RWPE2 (cell line): ENCODE results near the gene LETM1.
"Not testable (repeated sequence)": the region's sequence is repeated elsewhere in the genome, so short reads cannot be mapped to it uniquely, and the experiment has no call there.

Experiments
- ATAC-seq: fragments of 200-7000 bp; cut with Tn5 transposase; 3 replicates; pipeline ENCODE4 v1.9.1; 2021; ENCODE audit warnings: low read depth
- DNase-seq: peaks from one replicate; pipeline ENCODE4 v3.0.0-alpha.2; 2020; ENCODE audit warnings: low spot score
- H3K27ac ChIP-seq: fragments of 450-650 bp; 2 replicates; pipeline ENCODE4 v1.5.1; 2017; ENCODE audit warnings: mild to moderate bottlenecking; ENCODE audit not compliant: poor library complexity, severe bottlenecking
- H3K27me3 ChIP-seq: fragments of 250-450 bp; sonication (Bioruptor Pico); 2 replicates; pipeline ENCODE4 v1.5.1; 2021; ENCODE audit warnings: mild to moderate bottlenecking, moderate library complexity; ENCODE audit not compliant: insufficient read depth, poor library complexity, severe bottlenecking
- H3K36me3 ChIP-seq: fragments of 250-450 bp; sonication (Bioruptor Pico); 2 replicates; pipeline ENCODE4 v1.5.1; 2020; ENCODE audit warnings: low read depth, mild to moderate bottlenecking, moderate library complexity
- H3K4me1 ChIP-seq: fragments of 250-450 bp; sonication (Bioruptor Pico); 2 replicates; pipeline ENCODE4 v1.5.1; 2021; ENCODE audit warnings: mild to moderate bottlenecking, moderate library complexity; ENCODE audit not compliant: insufficient read depth, poor library complexity, severe bottlenecking
- H3K4me3 ChIP-seq: fragments of 250-450 bp; sonication (Bioruptor Pico); 2 replicates; pipeline ENCODE4 v1.5.1; 2021; ENCODE audit warnings: mild to moderate bottlenecking, moderate library complexity; ENCODE audit not compliant: severe bottlenecking
- H3K9me3 ChIP-seq: fragments of 250-450 bp; sonication (Bioruptor Pico); 2 replicates; pipeline ENCODE4 v1.5.1; 2021; ENCODE audit warnings: mild to moderate bottlenecking, moderate library complexity; ENCODE audit not compliant: severe bottlenecking
- TF ChIP-seq, protein P1 (sequence below): fragments of 450-650 bp; IDR thresholded peaks from one replicate; pipeline ENCODE4 v1.5.1; 2017; ENCODE audit warnings: mild to moderate bottlenecking, moderate library complexity; ENCODE audit not compliant: poor library complexity, severe bottlenecking

The LETM1 gene

DNA sequence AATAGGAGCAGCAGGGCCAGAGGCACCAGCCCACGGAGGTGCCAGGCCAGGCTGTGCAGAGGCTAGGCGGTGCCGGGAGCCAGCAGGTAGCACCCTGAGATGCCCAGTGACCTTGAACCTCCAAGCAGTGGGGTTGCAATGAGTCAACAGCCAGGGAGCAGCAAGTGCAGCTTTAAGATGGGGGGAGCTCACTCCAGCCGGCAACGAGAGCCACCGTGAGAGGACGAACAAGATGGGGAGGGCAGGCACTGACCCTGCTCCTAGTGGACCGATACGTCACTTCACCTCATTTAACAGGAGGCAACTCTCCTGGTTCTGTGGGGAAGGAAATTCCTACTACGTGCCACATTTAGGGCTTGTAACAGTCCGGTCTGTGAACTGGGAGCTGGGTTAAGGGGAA is 4.8 kb downstream of the LETM1 start:
- Histone ChIP-seq H3K9me3 (no peaks in the 10 kb centered on the region), H3K4me3 (no peak overlapping the region), H3K27ac (no peak overlapping the region), H3K36me3 (peaks cover 34% of the 10 kb centered on the region), H3K27me3 (no peaks in the 10 kb centered on the region), H3K4me1 (peaks cover 2% of the 10 kb centered on the region)
- TF ChIP-seq, protein P1, sequence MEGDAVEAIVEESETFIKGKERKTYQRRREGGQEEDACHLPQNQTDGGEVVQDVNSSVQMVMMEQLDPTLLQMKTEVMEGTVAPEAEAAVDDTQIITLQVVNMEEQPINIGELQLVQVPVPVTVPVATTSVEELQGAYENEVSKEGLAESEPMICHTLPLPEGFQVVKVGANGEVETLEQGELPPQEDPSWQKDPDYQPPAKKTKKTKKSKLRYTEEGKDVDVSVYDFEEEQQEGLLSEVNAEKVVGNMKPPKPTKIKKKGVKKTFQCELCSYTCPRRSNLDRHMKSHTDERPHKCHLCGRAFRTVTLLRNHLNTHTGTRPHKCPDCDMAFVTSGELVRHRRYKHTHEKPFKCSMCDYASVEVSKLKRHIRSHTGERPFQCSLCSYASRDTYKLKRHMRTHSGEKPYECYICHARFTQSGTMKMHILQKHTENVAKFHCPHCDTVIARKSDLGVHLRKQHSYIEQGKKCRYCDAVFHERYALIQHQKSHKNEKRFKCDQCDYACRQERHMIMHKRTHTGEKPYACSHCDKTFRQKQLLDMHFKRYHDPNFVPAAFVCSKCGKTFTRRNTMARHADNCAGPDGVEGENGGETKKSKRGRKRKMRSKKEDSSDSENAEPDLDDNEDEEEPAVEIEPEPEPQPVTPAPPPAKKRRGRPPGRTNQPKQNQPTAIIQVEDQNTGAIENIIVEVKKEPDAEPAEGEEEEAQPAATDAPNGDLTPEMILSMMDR: no peak
- ATAC-seq (no peak), DNase-seq (no peak)

DNA sequence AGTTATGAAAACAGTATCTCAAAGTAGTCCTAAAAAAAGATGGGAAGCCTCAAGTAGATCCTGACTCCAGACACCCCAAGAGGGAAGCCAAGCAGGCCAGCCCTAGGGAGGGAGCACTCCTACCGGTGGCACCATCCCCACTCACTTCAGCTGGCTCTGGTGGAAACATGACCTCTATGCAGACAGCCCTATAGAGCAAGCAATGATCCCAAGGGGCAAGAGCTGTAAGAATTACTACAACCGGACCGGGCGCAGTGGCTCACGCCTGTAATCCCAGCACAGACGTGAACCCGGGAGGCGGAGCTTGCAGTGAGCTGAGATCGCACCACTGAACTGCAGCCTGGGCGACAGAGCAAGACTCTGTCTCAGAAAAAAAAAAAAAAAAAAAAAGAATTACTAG is 5.7 kb downstream of the LETM1 start:
- no peak overlapping the region for H3K27ac ChIP-seq
- ATAC-seq: no peak
- peaks cover 2% of the 10 kb centered on the region for H3K4me1 ChIP-seq
- no peaks in the 10 kb centered on the region for H3K9me3 ChIP-seq
- no peak for DNase-seq
- TF ChIP-seq, protein P1: no peak
- H3K4me3 ChIP-seq: no peak overlapping the region
- H3K36me3 ChIP-seq: peaks cover 43% of the 10 kb centered on the region
- H3K27me3 ChIP-seq: no peaks in the 10 kb centered on the region

DNA sequence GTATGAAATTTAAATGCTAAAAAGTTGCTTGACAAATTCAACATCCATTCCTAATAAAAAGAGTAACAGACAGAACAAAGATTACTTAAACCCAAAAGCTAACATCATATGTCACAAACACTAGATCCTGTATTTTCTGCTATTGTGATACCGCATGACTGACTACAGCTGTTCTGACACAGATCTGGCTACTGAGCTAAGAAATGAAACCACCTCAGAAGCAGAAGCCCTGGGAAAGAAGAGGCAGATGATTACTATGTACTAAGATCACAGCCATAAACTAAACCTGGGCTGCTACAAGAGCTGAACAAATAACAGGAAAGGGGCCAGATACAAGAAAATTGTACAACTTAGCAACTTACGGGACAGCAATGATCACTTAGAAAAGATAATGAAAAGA is 9.4 kb downstream of the LETM1 start:
- H3K9me3 ChIP-seq: no peaks in the 10 kb centered on the region
- no peak overlapping the region for H3K27ac ChIP-seq
- H3K27me3 ChIP-seq: no peaks in the 10 kb centered on the region
- no peak overlapping the region for H3K4me3 ChIP-seq
- ATAC-seq (no peak), DNase-seq (no peak)
- H3K4me1 ChIP-seq: no peaks in the 10 kb centered on the region
- TF ChIP-seq, protein P1: no peak
- peaks cover 62% of the 10 kb centered on the region for H3K36me3 ChIP-seq

DNA sequence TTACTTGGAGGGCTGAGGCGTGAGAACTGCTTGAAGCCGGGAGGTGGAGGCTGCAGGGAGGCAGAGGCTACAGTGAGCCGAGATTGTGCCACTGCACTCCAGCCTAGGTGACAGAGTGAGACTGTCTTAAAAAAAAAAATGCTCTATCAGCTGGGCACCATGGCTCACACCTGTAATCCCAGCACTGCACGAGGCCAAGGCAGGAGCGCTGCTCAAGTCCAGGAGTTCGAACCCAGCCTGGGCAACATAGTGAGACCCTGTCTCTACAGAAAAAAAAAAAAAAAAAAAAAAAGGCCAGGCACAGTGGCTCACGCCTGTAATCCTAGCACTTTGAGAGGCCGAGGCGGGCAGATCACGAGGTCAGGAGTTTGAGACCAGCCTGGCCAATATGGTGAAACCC is 11.3 kb downstream of the LETM1 start:
- not testable (repeated sequence) for DNase-seq, H3K27ac ChIP-seq, H3K4me1 ChIP-seq, ATAC-seq, H3K4me3 ChIP-seq, H3K27me3 ChIP-seq, H3K9me3 ChIP-seq
- H3K36me3 ChIP-seq: peaks cover 79% of the 10 kb centered on the region

DNA sequence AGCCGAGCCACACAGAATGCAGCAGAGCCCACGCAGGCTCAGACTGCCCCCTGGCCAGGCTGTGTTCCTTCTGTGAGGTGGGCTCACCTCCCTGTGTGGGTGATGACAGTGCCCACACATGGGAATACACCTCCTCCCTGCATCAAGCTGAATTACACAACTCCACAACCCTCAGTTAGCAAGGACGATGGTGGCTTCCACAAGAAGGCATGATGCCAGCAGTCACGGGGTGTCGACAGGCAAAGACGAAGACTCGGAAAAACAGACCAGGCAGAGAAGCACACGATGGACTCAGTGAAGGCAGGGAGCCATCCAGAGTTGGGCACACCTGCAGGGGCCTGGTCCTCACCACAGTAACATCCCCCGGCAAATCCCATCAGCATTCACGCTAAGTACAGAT is 12.1 kb downstream of the LETM1 start:
- Histone ChIP-seq H3K27ac (no peak overlapping the region), H3K4me1 (no peaks in the 10 kb centered on the region), H3K4me3 (no peak overlapping the region), H3K36me3 (peaks cover 84% of the 10 kb centered on the region), H3K9me3 (no peaks in the 10 kb centered on the region), H3K27me3 (no peaks in the 10 kb centered on the region)
- ATAC-seq (no peak), DNase-seq (no peak)
- TF ChIP-seq, protein P1: no peak
